CD4-positive, alpha-beta T cell treated with Interleukin-17A for 1 hour (primary cell): ENCODE data around the gene AKAP6.
"Not testable (repeated sequence)": the region's sequence is repeated elsewhere in the genome, so short reads cannot be mapped to it uniquely, and the experiment has no call there.

ENCODE experiments used
- DNase-seq: peaks from one replicate; pipeline ENCODE4 v3.0.0-alpha.2; 2020

The AKAP6 gene

GRCh38 chr14:32450919-32451675 lies 122.0 kb downstream of the AKAP6 start:
- DNase-seq: no peak

DNA sequence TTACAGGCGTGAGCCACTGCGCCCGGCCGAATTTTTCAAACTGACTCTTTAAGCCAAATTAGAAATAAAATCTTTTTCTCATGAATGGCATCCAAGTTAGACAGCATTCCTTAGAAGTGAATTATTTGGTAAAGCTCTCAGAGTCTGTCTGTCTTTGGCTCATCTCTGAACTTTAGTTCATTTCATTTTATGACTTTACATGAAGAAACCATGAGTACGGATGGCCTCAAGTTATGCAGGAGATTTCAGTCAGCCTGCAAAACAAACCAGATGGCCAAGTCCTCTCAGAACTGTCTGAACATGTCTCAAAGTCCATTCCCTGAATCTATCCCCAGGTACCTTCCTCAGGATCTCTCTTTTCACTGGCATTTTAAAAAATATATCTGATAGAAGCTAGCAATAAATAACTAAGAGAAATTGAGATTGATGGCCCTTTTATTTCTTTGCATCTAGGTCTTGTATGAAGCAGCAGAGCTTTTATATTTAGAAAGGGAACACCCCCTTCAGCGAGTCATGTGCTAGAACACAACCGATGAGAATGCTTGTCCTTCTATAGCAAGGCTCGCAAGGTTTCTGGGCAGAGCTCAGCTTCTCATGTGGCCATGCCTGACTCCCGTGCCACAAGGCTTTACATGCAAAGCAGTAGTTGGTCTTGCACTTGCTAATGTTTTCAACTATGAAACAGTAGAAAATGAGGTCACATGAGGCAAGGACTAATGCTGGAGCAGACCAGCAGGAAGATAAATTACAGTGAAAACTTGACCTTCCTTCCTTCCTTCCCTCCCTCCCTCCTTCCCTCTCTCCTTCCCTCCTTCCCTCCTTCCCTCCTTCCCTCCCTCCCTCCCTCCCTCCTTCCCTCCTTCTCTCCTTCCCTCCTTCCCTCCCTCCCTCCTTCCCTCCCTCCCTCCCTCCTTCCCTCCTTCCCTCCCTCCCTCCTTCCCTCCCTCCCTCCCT lies 125.0 kb downstream of the AKAP6 start:
- DNase-seq: no peak

DNA sequence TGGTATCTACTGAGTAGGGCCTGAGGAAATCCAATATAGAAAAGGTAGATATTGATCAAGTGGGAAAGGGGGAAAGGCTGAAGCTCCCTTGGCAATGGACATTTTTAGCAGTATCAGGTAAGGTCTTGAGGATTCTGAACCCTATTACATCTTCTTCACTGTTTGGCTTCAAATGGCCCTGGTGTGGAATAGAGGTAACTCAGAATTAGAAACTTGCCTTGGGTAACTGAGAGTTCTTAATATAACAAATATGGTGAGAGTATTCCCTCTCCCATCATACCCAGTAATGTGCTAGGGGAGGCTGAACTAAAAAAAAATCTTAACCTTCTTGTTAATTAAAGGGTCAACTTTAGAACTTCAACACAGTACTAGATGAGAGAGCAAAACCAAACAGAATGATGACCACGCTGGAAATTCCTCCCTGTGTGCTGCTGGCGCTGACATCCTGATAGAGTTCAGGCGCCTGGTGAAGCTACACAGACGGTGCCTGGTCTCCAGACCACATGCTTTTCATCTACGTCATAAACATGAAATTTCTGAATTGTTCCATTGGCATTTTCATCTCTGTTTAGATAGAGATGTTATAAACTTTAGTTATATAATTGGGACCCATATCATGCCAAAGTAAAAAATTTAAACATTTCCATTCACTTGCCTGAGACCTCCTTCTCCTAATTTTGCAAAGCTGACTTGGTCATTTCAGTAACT lies 128.3 kb downstream of the AKAP6 start:
- no peak for DNase-seq

DNA sequence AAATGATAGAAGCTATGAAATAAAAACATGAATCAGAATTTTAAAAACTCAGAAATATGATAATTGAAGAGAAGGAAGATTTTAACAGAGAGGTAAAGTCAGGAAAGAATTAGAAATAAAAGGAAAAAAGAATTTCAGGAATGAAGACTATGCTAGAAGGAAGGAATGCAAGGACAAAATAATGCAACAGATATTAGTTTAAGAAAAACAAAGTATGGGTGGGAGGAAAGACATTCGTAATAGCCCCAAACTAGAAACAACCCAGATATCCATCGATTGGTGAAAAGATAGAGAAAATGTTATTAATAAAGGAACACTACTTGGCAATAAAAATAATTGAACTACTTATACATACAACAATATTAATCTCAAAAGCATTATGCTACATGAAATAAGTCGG lies 129.6 kb downstream of the AKAP6 start:
- DNase-seq: no peak

DNA sequence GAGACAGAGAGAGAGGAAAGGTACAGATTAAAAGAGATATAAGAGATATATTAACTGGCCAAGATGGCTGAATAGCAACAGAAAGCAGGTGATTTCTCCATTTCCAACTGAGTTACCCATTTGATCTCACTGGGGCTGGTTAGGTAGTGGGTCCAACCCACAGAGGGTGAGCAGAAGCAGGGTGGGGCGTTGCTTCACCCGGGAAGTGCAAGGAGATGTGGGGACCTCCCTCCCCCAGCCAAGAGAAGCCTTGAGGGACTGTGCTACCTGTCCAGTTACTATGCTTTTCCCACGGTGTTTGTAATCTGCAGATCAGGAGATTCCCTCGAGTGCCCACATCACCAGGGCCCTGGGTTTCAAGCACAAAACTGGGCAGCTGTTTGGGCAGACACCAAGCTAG lies 131.2 kb downstream of the AKAP6 start:
- DNase-seq: no peak

DNA sequence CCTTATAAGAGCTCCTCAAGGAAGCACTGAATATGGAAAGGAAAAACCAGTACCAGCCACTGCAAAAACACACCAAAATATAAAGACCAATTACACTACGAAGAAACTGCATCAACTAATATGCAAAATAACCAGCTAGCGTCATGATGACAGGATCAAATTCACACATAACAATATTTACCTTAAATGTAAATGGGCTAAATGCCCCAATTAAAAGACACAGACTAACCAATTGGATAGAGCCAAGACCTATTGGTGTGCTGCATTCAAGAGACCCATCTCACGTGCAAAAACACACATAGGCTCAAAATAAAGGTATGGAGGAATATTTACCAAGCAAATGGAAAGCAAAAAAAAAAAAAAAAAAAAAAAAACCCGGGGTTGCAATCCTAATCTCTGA lies 133.5 kb downstream of the AKAP6 start:
- not testable (repeated sequence) for DNase-seq

GRCh38 chr14:32468955-32469354 lies 139.9 kb downstream of the AKAP6 start:
- DNase-seq: no peak

DNA sequence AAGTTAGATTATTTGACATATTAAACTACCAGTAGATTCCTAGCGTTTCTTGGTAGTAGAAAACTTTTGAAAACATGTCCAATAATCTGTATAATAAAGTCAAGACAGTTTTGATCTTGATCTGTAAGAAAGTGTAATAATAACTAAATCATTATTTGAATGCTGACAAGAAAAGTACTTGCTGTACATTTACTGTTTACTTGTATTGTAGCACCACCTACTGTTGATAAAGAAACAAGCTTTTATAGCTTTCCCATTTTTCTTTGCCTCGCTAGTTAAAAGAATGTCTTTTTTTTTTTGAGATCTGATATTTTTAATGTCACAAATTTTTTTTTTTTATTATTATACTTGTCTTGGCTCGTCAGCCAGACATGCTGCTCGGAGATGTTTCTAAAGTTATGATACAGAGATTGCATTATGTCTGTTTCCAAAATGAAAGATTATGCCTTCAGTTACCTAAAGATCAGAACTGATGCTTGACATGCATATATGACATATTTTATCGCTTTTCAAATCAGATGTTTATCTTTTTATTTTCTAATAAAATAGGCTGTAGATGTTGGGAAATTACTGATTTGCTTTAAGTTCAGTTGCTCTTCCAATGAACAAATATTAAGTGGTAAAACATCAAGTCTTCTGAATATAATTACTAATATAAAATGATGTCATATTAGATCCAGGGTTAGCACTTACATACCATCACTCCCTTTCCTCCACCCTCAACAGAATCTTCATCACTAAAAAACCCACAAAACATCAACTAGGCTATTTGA lies 140.5 kb downstream of the AKAP6 start:
- peak; percentile 2 for DNase-seq

DNA sequence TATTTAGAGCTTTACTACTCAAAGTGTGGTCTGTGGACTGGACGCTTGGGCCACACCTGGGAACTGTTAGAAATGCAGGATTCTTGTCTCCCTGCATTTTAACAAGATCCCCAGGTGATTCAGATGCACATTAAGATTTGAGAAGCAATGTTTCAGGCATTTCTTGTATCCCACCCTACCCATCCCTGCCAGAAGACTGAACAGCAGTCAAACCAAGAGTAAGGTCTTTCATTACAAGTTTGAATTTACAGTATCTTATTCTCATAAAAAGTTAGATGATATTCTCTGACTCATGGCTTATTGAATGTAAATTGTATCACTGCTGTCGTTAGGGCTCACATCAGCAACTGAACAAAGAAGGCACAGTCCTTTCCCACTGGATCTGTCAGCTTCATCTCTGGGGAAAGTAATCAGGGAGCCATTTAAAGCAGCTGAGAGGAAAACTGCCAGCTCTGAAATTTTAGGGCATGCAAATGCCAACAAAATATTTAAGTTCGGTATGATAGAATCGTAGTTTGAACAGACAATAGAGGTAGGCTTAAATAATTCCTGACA lies 141.1 kb downstream of the AKAP6 start:
- no peak for DNase-seq

DNA sequence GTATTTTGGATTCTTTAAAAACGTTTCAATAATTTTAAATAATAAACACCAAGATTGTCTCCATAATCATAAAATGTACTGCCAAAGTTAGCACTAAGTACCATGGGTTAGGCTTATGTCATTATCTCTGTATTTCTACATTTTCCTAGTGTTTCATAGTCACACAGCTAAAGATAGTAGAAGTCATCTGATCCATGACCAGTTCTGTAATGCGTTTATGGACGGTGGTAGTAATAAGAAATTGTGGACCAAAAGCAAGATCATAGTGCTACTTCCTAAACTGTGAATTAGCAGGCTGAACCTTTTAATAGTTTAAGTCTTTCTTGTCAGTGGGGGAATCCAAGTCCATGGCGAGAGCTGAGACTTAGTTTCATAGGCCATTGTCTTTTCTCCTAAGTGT lies 142.1 kb downstream of the AKAP6 start:
- DNase-seq: no peak

GRCh38 chr14:32472076-32472475 lies 143.0 kb downstream of the AKAP6 start:
- no peak for DNase-seq

DNA sequence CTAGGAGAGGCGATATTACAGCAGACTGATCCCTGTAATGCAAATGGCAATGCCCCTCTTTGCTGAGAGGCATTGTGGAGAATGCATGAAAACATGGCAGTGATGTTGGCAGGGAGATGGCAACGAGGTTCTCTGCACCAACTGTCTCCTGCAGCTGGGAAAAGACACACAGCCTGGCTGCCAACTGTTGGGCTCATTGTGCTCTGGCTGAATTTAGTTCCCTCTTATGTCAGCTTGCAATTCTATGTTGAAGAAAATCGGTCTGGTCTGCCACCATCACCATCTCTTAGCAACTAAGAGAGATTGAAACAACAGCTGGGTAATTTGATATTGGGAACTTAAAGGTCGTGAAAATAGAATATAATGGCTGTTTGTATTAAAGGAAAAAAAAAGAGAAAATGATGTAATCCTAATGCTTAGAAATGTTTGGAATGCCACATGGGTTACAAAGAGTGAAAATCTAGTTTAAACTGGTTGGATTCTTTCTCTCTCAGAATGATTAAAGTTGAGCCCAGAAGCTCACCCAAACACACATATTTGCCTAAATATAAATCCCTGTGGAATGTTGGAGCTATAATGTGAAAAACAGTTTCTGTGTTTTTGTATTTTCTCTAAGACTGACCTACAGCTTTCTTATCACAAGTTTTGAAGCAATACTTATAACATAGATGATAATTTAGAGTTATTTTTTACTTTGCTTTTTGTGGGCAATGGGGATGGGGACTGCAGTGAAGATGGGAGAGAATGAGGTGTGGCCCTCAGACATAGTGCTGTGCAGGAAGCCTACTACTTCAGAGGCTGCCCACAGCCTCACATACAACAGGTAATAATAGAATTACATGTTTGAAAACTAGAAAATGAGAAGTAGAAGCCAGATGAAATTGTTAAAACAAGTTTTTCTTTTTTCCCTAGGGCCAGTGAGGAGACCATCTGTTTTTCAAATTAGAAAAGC lies 143.7 kb downstream of the AKAP6 start:
- DNase-seq: no peak

DNA sequence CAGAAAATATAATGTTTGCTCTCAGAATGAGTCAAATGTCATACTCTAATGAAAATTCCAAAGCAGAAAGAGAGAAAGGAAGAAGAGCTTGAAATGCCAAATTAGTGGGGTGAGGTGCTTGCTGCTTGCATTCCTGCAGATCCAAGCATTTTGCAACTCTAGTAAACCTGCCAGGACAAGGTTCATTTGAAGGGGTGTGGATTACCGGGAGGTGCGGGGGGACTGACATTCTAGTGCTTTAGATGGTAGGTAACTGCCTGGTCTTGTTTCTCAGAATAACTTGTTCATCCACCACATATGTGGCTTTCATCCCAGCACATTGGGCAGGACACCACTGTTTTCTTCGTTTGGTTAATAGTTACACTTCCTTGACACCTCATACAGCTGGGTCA lies 144.4 kb downstream of the AKAP6 start:
- no peak for DNase-seq

DNA sequence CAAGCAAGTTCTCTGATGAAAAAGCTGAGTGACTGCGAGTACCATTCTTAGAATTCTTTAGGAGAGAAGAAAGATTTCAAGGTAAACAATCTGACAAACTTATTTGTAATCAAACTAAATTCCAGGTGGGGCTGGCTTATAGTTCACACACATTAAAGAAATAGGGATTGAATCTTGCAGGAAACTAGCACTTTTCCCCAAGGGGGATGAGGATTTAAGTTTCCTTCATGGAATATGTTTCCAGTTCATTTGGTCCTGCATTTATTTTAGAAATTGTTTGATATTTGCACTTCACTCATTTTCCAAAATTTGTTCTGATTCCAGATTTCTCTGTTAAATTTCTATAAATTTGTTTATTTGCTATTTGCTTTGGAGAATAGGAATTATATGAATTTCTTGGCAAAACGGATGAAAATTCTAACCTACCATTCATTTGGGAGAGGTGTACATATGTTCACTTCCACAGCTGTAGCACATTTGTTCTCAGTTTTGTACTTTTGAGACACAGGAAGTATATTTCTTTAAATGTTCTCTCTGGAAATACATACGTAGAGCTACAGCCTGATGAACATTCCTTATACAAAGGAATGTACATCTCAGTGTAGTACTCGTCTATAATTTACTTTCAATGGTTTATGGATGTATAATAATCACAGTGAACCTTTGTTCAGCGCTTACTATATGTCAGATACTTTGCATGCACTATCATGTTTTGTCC lies 145.5 kb downstream of the AKAP6 start:
- no peak for DNase-seq

DNA sequence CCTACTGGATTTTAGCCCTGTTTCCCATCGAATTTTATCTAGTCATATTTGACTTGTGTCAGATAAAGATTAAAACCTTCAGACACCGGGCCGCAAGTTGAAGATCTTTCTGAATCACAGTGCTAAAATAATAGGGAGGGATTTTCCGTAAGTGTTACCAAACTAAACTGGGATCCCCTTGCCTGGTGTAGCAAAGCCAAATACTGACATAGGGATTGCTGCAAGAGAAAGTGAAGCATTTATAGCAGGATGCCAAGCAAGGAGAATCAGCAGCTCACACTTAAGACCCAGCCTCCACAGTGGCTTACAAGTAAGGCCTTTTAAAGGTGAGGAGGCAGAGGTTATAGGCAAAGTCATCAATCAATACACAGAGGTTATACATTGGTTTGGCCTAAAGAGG lies 147.4 kb downstream of the AKAP6 start:
- DNase-seq: no peak

DNA sequence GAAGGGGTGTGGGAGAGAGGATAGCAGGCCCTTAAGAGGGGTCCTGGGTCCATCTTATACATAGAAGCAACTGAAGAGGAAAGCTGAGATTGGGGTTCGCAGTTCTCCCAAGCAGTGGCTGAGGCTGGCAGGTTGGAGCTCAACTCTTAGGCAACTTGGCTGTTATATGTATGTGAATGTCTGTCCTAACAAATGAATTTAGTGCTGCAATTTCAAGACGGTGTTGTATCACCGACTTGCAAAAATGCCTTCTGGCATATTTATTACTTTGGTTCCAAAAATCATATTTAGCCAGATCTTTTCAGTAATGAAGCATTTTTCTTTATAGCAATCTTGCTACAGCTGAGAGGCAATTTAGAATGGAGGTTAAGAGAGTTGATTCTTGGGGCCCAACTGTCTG lies 148.3 kb downstream of the AKAP6 start:
- no peak for DNase-seq

DNA sequence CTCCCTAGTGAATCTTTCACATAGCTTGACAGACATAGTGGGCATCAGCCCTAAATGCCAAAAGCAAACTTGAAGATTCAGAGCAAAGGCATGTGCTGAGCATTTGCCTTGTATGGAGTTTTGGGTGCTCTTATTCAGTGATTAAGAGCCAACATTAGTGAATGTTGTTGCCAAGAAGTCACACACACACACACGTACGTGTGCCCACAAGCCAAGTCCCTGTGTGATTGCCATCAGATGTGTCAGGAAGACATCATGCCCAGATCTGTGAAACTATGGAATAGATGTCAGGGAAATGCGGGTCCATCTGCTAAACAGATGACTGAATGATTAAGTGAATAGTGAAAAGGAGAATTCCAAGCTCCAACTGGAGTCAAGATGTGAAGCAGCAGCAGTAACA lies 149.0 kb downstream of the AKAP6 start:
- no peak for DNase-seq

- no peak for DNase-seq
Observed at GRCh38 chr14:32480337-32480736, 151.2 kb downstream of the AKAP6 start.

DNA sequence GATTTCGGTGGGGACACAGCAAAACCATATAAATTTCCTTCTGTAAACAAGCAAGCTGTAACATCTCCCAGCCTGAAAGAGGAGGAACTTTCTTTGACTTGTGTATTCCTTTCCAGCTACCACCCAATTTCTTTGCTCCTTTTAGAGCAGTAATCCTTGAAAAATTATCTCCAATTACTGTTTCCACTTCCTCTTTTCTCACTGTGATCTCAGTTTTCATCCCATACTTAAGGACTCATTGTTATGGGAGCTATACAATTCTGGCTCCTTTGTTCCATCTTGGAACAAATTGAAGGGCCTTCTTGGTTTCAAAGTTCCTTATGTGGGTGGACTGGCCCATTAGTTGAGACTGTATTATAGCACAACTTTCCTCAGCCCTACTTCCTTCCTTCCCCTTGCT lies 152.6 kb downstream of the AKAP6 start:
- DNase-seq: no peak

DNA sequence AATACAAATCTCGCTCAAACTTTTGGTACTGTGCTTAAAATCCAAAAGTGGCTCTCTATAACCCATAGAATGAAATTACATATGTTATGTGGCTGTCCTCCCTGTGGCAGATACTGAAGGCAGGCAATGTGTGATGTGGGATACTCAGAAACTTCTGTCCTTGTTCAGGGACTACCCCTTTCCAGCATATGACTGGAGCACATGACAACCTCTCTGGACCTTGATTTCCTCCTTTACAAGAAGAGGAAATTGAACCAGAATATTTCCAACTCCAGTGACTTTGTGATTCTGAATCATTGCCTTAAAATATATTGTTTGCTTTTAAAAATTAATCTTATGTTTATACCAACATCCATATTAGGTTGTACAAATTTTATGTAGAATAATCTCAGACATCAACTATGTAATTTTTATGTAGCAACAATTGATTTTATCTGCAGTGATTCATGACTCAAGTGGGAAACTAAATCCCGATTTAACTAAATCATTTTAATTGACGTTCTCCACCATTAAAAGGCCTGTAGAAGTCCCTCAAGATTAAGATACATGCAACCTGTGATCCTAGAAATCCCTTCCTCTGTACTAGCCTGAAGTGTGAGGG lies 162.4 kb downstream of the AKAP6 start:
- DNase-seq: no peak
